Left ventricle myocardium inferior (tissue), 1 donor: ENCODE data around the gene YPEL2. TPM values are rescaled to one million over a fixed set of nuclear protein-coding genes. Genes with fewer than 3 reads are reported as not detected.

Experiments used
- DNase-seq: peaks from one replicate; pipeline ENCODE4 v3.0.0-alpha.2; 2020
- H3K27ac ChIP-seq: fragments of 200-600 bp; replicated peaks from 2 replicates; pipeline ENCODE4 v1.8.0; 2021
- H3K27me3 ChIP-seq: fragments of 200-600 bp; 2 replicates; pipeline ENCODE4 v1.8.0; 2021; ENCODE audit warnings: low read depth
- H3K36me3 ChIP-seq: fragments of 200-600 bp; 2 replicates; pipeline ENCODE4 v1.8.0; 2021
- H3K4me1 ChIP-seq: fragments of 200-600 bp; 2 replicates; pipeline ENCODE4 v1.8.0; 2021
- H3K4me3 ChIP-seq: fragments of 200-600 bp; 2 replicates; pipeline ENCODE4 v1.8.0; 2021; ENCODE audit warnings: mild to moderate bottlenecking, moderate library complexity
- H3K9me3 ChIP-seq: fragments of 200-600 bp; replicated peaks from 2 replicates; pipeline ENCODE4 v1.8.0; 2021
- CTCF ChIP-seq: fragments of 200-600 bp; IDR thresholded peaks from 2 replicates; pipeline ENCODE4 v1.8.0; 2021; ENCODE audit warnings: antibody characterized with exemption, mild to moderate bottlenecking, borderline replicate concordance
- intact Hi-C: fragments of 100-400 bp; cut with micrococcal nuclease; formaldehyde crosslinking; loops from one replicate; pipeline ENCODE4 v1.11.0; 2022
- total RNA-seq: library from RNA; stranded (reverse); fragmentation: NEBNext Ultra II Directional; extraction: Animal tissue kit (Norgen Biotek cat#: 25700); gene quantifications from one replicate; pipeline ENCODE4 v1.2.1, GENCODE V29; 2021
- donor health status: DM: no; HTN: yes; CAD: no; lungs with severe emphysema.

Gene YPEL2
- total RNA-seq, 1 donor from 2014 or later, result 36.3 TPM

DNA sequence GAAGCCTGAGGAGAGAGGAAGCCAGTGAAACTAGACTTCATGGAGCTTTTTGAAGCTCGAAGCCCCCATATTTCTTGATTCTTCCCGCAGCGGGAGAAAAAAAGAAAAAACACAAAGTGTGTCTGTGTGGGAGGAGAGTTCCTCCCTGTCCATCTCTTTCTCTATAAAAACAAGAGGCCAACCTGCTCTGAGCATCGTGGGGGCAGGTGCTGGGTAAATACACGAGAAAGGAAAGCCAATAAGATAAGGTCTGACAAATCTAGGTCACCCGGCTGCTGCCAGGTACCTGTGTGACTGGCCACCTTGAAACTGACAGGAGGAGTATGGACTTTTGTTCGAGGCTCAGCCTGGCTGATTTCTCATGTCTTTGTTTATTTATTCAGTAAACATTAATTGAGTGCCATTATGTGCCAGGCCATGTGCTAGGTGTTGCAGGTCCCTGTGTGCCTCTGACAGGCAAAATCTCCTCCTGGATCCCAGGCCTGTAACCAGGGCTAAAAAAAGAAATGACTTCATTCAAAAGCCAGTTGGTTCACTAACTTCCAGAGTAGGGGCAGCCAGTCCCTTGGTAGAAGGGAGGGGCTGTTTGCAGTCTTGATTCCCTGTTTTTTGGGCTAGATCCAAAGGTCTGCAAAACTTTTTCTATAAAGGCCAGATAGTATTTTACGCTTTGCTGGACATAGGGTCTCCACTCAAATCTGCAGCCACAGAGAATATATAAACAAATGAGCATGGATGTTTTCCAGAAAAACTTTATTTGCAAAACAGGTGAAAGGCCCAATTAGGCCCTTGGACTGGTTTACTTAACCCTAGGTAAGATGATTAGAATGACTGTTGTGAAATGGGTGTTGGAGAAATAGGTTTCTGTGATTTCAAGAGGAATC is 35.6 kb downstream of the YPEL2 start:
- H3K4me3 ChIP-seq, result peak overlapping the region; percentile 35
- TF ChIP-seq CTCF, result no peak
- DNase-seq, result no peak
- H3K36me3 ChIP-seq, result no peaks in the 10 kb centered on the region
- intact Hi-C loops, result loop anchor here (5.0 kb wide), 1 partner anchor 35 kb away; the partner anchor contains the start of gene YPEL2
- H3K4me1 ChIP-seq, result peaks cover 100% of the 10 kb centered on the region
- H3K9me3 ChIP-seq, result no peaks in the 10 kb centered on the region
- H3K27me3 ChIP-seq, result no peaks in the 10 kb centered on the region
- peak overlapping the region; percentile 97 for H3K27ac ChIP-seq

DNA sequence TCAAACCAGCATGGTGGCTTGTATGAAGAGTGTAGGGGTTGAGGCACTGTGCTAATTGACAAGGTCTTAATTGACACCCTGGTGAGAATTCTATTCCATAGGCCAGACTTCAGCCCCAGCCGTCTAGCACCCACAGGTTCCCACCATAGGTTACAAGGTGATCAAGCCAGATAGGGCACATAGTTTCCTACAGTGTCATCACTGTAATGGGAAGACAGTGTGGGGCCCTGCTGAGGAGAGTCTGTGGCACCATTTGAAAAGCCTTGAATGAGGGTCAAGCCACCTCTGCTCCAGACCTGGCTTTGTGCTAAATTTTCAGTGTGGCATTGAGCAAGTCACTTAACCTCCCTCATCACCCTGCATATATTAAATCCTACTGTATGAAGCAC is 36.2 kb downstream of the YPEL2 start:
- H3K4me3 ChIP-seq, result no peak overlapping the region
- no peaks in the 10 kb centered on the region for H3K27me3 ChIP-seq
- no peak for DNase-seq
- peak overlapping the region; percentile 97 for H3K27ac ChIP-seq
- no peaks in the 10 kb centered on the region for H3K9me3 ChIP-seq
- H3K4me1 ChIP-seq, result peaks cover 100% of the 10 kb centered on the region
- no peak for TF ChIP-seq CTCF
- no peaks in the 10 kb centered on the region for H3K36me3 ChIP-seq
- intact Hi-C loops, result loop anchor here (5.0 kb wide), 1 partner anchor 35 kb away; the partner anchor contains the start of gene YPEL2

- Histone ChIP-seq H3K4me1 (peaks cover 100% of the 10 kb centered on the region), H3K36me3 (no peaks in the 10 kb centered on the region), H3K27ac (peak overlapping the region; percentile 97), H3K27me3 (no peaks in the 10 kb centered on the region), H3K9me3 (no peaks in the 10 kb centered on the region), H3K4me3 (no peak overlapping the region)
- DNase-seq, result no peak
- intact Hi-C loops, result loop anchor here (5.0 kb wide), 1 partner anchor 36 kb away; the partner anchor contains the start of gene YPEL2
- TF ChIP-seq CTCF, result no peak
Observed at GRCh38 chr17:59368218-59368857, 36.9 kb downstream of the YPEL2 start.

- Histone ChIP-seq H3K4me3 (no peak overlapping the region), H3K4me1 (peaks cover 100% of the 10 kb centered on the region), H3K27ac (peak overlapping the region; percentile 97), H3K36me3 (no peaks in the 10 kb centered on the region), H3K9me3 (no peaks in the 10 kb centered on the region), H3K27me3 (no peaks in the 10 kb centered on the region)
- DNase-seq, result no peak
- no peak for TF ChIP-seq CTCF
- intact Hi-C loops, result loop anchor here (5.0 kb wide), 1 partner anchor 37 kb away; the partner anchor contains the start of gene YPEL2
Observed at GRCh38 chr17:59369031-59369975, 37.8 kb downstream of the YPEL2 start.
